Esophagus muscularis mucosa (tissue), 3 donors: ENCODE results near the gene LUC7L2.
A peak's percentile ranks its signal among the peaks of the same experiment; 100 is the strongest.

ENCODE experiments used
- EP300 ChIP-seq: sonication (generic); formaldehyde crosslinking; IDR thresholded peaks from one replicate; pipeline ENCODE4 v1.6.1; 2017; ENCODE audit warnings: antibody characterized with exemption
- POLR2AphosphoS5 ChIP-seq, 2 donors: sonication (generic); formaldehyde crosslinking; IDR thresholded peaks; one replicate each; pipeline ENCODE4 v1.6.1; 2017; ENCODE audit warnings: antibody characterized with exemption in 2 of 2

- TF ChIP-seq POLR2AphosphoS5 (IDR thresholded peaks at IDR 0.05) (peak; percentile 44 to 92), EP300 (no peak)
Measured at GRCh38 chr7:139341058-139341775, 18.5 kb upstream of the LUC7L2 start, which contains the start of gene FMC1.
